Esophagus squamous epithelium (tissue), 4 donors: Measurements from ENCODE around the gene CHPF2.

Source experiments
- CTCF ChIP-seq, 6 experiments: fragments of 450-650 bp in 4 of 6; fragments of 200-600 bp in 2 of 6; sonication (generic) in 2 of 6; IDR thresholded peaks; one replicate each; pipeline ENCODE4 v1.5.1; 2016 to 2019; ENCODE audit warnings: antibody characterized with exemption in 6 of 6, mild to moderate bottlenecking in 4 of 6, moderate library complexity in 4 of 6
- POLR2A ChIP-seq, 4 donors: fragments of 450-650 bp; IDR thresholded peaks; one replicate each; pipeline ENCODE4 v1.6.1; 2017; ENCODE audit warnings: antibody characterized with exemption in 4 of 4, mild to moderate bottlenecking in 4 of 4, moderate library complexity in 3 of 4

GRCh38 chr7:151252561-151252835 is 20.2 kb downstream of the CHPF2 start:
- TF ChIP-seq POLR2A (IDR thresholded peaks at IDR 0.05) (no peak), CTCF (IDR thresholded peaks at IDR 0.05) (no peak)
